HCT116 (cell line): ENCODE measurements around the gene UGP2.

Experiments used
- EZH2 ChIP-seq: fragments of 200-600 bp; sonication (generic); IDR thresholded peaks from 2 replicates; pipeline ENCODE4 v1.6.1; 2017; ENCODE audit warnings: antibody characterized with exemption, mixed run types
- POLR2A ChIP-seq: IDR thresholded peaks from 2 replicates; pipeline ENCODE4 v1.7.0; 2011; ENCODE audit warnings: borderline replicate concordance; ENCODE audit not compliant: insufficient read depth, insufficient read length; ENCODE audit errors: extremely low read depth
- POLR2AphosphoS5 ChIP-seq: IDR thresholded peaks from 2 replicates; pipeline ENCODE4 v1.6.1; 2011; ENCODE audit warnings: mild to moderate bottlenecking, low read depth, low read length, moderate library complexity
- RAD21 ChIP-seq: IDR thresholded peaks from 2 replicates; pipeline ENCODE4 v1.6.1; 2012; ENCODE audit warnings: low read depth, mild to moderate bottlenecking
- REST ChIP-seq: IDR thresholded peaks from 2 replicates; pipeline ENCODE4 v1.6.1; 2012; ENCODE audit warnings: low read depth
- SIN3A ChIP-seq: IDR thresholded peaks from 2 replicates; pipeline ENCODE4 v1.6.1; 2012; ENCODE audit warnings: low read depth
- YY1 ChIP-seq: IDR thresholded peaks from 2 replicates; pipeline ENCODE4 v1.6.1; 2011; ENCODE audit warnings: low read length, low read depth, moderate library complexity, mild to moderate bottlenecking; ENCODE audit not compliant: insufficient replicate concordance; ENCODE audit errors: extremely low read depth
- TF ChIP-seq, protein P1 (sequence below), 3 experiments: fragments of 200-600 bp in 1 of 3; sonication (generic) in 1 of 3; IDR thresholded peaks in 2 of 3; conservative IDR thresholded peaks in 1 of 3; 2 replicates each; pipeline ENCODE4 v1.5.1; 2012 to 2017; ENCODE audit warnings: low read depth in 2 of 3, low read length in 2 of 3, antibody characterized with exemption in 1 of 3, borderline replicate concordance in 1 of 3, control low read depth in 1 of 3, mild to moderate bottlenecking in 1 of 3, mixed read lengths in 1 of 3, mixed run types in 1 of 3, moderate library complexity in 1 of 3; ENCODE audit not compliant: insufficient read depth in 1 of 3
- TF ChIP-seq, protein P2 (sequence below): IDR thresholded peaks from 2 replicates; pipeline ENCODE4 v1.6.1; 2012

- TF ChIP-seq POLR2AphosphoS5 (no peak), REST (no peak), RAD21 (no peak), EZH2 (no peak), YY1 (no peak), POLR2A (no peak), SIN3A (no peak)
- TF ChIP-seq, protein P1, sequence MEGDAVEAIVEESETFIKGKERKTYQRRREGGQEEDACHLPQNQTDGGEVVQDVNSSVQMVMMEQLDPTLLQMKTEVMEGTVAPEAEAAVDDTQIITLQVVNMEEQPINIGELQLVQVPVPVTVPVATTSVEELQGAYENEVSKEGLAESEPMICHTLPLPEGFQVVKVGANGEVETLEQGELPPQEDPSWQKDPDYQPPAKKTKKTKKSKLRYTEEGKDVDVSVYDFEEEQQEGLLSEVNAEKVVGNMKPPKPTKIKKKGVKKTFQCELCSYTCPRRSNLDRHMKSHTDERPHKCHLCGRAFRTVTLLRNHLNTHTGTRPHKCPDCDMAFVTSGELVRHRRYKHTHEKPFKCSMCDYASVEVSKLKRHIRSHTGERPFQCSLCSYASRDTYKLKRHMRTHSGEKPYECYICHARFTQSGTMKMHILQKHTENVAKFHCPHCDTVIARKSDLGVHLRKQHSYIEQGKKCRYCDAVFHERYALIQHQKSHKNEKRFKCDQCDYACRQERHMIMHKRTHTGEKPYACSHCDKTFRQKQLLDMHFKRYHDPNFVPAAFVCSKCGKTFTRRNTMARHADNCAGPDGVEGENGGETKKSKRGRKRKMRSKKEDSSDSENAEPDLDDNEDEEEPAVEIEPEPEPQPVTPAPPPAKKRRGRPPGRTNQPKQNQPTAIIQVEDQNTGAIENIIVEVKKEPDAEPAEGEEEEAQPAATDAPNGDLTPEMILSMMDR (IDR thresholded peaks at IDR 0.05 in 2 of 3, conservative IDR thresholded peaks at IDR 0.05 in 1 of 3; ENCODE audit: borderline replicate concordance in 1 of 3, insufficient read depth in 1 of 3, low read depth in 2 of 3, low read length in 2 of 3), result no peak
- TF ChIP-seq, protein P2, sequence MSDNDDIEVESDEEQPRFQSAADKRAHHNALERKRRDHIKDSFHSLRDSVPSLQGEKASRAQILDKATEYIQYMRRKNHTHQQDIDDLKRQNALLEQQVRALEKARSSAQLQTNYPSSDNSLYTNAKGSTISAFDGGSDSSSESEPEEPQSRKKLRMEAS, result no peak
Observed at GRCh38 chr2:63898839-63899238, 57.1 kb downstream of the UGP2 start.
